Skeletal muscle tissue (tissue), 4 donors: ENCODE data around the gene ATXN1L. TPM values are rescaled to one million over a fixed set of nuclear protein-coding genes. Genes with fewer than 3 reads are reported as not detected.
"Not testable (repeated sequence)": the region's sequence is repeated elsewhere in the genome, so short reads cannot be mapped to it uniquely, and the experiment has no call there.

Source experiments
- H3K27ac ChIP-seq: one replicate; pipeline ENCODE4 v1.7.0; 2013; ENCODE audit warnings: mild to moderate bottlenecking, low read depth, low read length, inconsistent platforms
- H3K27me3 ChIP-seq, 3 donors: one replicate each; pipeline ENCODE4 v1.7.0; 2013; ENCODE audit warnings: low read length in 3 of 3; ENCODE audit not compliant: control insufficient read depth in 3 of 3, insufficient read depth in 3 of 3
- H3K36me3 ChIP-seq, 3 donors: one replicate each; pipeline ENCODE4 v1.7.0; 2013; ENCODE audit warnings: low read length in 3 of 3; ENCODE audit not compliant: control insufficient read depth in 3 of 3, insufficient read depth in 3 of 3
- H3K4me1 ChIP-seq, 3 donors: one replicate each; pipeline ENCODE4 v1.7.0; 2013; ENCODE audit warnings: low read length in 3 of 3, mild to moderate bottlenecking in 3 of 3; ENCODE audit not compliant: control insufficient read depth in 3 of 3, insufficient read depth in 3 of 3
- H3K4me3 ChIP-seq, 3 donors: one replicate each; pipeline ENCODE4 v1.7.0; 2013; ENCODE audit warnings: low read length in 3 of 3
- H3K9ac ChIP-seq, 3 donors: one replicate each; pipeline ENCODE4 v1.7.0; 2013; ENCODE audit warnings: low read length in 3 of 3, mild to moderate bottlenecking in 3 of 3, moderate library complexity in 2 of 3, low read depth in 1 of 3
- H3K9me3 ChIP-seq, 3 donors: one replicate each; pipeline ENCODE4 v1.7.0; 2013; ENCODE audit warnings: low read length in 3 of 3; ENCODE audit not compliant: control insufficient read depth in 3 of 3
- total RNA-seq: library from RNA; depleted of rRNA; stranded (reverse); fragments of >200 nt; gene quantifications from one replicate; pipeline ENCODE4 v1.2.3, GENCODE V29; 2014
- donor health status: Osteomylitis.

The ATXN1L gene
- total RNA-seq, 1 donor from 2014 or later = 12.0 TPM

- H3K27me3 ChIP-seq, H3K27ac ChIP-seq, H3K4me3 ChIP-seq, H3K9ac ChIP-seq, H3K9me3 ChIP-seq, H3K4me1 ChIP-seq: not testable (repeated sequence)
- peaks cover 10 to 24% (median 16%) of the 10 kb centered on the region in 3 donors for H3K36me3 ChIP-seq
Observed at GRCh38 chr16:71867175-71867574, 21.4 kb downstream of the ATXN1L start.

GRCh38 chr16:71867939-71868338, 22.2 kb downstream of the ATXN1L start:
- Histone ChIP-seq H3K27me3 (no peaks in the 10 kb centered on the region), H3K4me1 (no peaks in the 10 kb centered on the region), H3K36me3 (peaks cover 10 to 24% (median 14%) of the 10 kb centered on the region in 3 donors), H3K4me3 (no peak overlapping the region), H3K9ac (no peak overlapping the region), H3K27ac (no peak overlapping the region), H3K9me3 (no peaks in the 10 kb centered on the region)

GRCh38 chr16:71869089-71869488, 23.3 kb downstream of the ATXN1L start:
- H3K9ac ChIP-seq = no peak overlapping the region
- no peaks in the 10 kb centered on the region for H3K4me1 ChIP-seq
- H3K9me3 ChIP-seq = no peaks in the 10 kb centered on the region
- peaks cover 8 to 15% (median 10%) of the 10 kb centered on the region in 3 donors for H3K36me3 ChIP-seq
- H3K27me3 ChIP-seq = no peaks in the 10 kb centered on the region
- H3K4me3 ChIP-seq = no peak overlapping the region
- no peak overlapping the region for H3K27ac ChIP-seq

- Histone ChIP-seq H3K9me3 (no peaks in the 10 kb centered on the region), H3K9ac (no peak overlapping the region), H3K4me1 (no peaks in the 10 kb centered on the region), H3K27ac (no peak overlapping the region), H3K36me3 (peaks cover 5 to 8% (median 8%) of the 10 kb centered on the region in 3 donors), H3K27me3 (no peaks in the 10 kb centered on the region), H3K4me3 (no peak overlapping the region)
Observed at GRCh38 chr16:71870818-71871217, 25.0 kb downstream of the ATXN1L start.

GRCh38 chr16:71873199-71873598, 27.4 kb downstream of the ATXN1L start:
- peaks cover 7 to 9% (median 8%) of the 10 kb centered on the region in 3 donors for H3K36me3 ChIP-seq
- H3K4me1 ChIP-seq = no peaks in the 10 kb centered on the region
- no peak overlapping the region for H3K4me3 ChIP-seq
- no peaks in the 10 kb centered on the region for H3K9me3 ChIP-seq
- H3K27me3 ChIP-seq = no peaks in the 10 kb centered on the region
- no peak overlapping the region for H3K9ac ChIP-seq
- no peak overlapping the region for H3K27ac ChIP-seq

- peaks cover 8 to 25% (median 22%) of the 10 kb centered on the region in 3 donors for H3K36me3 ChIP-seq
- H3K4me3 ChIP-seq = no peak overlapping the region
- H3K4me1 ChIP-seq = peaks cover 9 to 11% (median 10%) of the 10 kb centered on the region in 3 donors
- no peak overlapping the region for H3K9ac ChIP-seq
- H3K9me3 ChIP-seq = no peaks in the 10 kb centered on the region
- no peaks in the 10 kb centered on the region for H3K27me3 ChIP-seq
- no peak overlapping the region for H3K27ac ChIP-seq
Observed at GRCh38 chr16:71878911-71879310, 33.1 kb downstream of the ATXN1L start.

- no peak overlapping the region for H3K9ac ChIP-seq
- H3K4me3 ChIP-seq = no peak overlapping the region
- H3K9me3 ChIP-seq = no peaks in the 10 kb centered on the region
- no peaks in the 10 kb centered on the region for H3K27me3 ChIP-seq
- peaks cover 10 to 14% (median 13%) of the 10 kb centered on the region in 3 donors for H3K4me1 ChIP-seq
- peaks cover 6 to 22% (median 20%) of the 10 kb centered on the region in 3 donors for H3K36me3 ChIP-seq
- no peak overlapping the region for H3K27ac ChIP-seq
Observed at GRCh38 chr16:71880176-71880575, 34.4 kb downstream of the ATXN1L start.

GRCh38 chr16:71882505-71883167, 36.9 kb downstream of the ATXN1L start:
- H3K36me3 ChIP-seq = peaks cover 0 to 17% (median 15%) of the 10 kb centered on the region in 3 donors
- peaks cover 10 to 15% (median 14%) of the 10 kb centered on the region in 3 donors for H3K4me1 ChIP-seq
- no peaks in the 10 kb centered on the region for H3K27me3 ChIP-seq
- no peaks in the 10 kb centered on the region for H3K9me3 ChIP-seq
- H3K27ac ChIP-seq = peak overlapping the region; percentile 89
- H3K4me3 ChIP-seq = peak overlapping the region; percentile 69 to 88 (median 71)
- H3K9ac ChIP-seq = peak overlapping the region; percentile 46 to 93 (median 72)

GRCh38 chr16:71883168-71883848, 37.5 kb downstream of the ATXN1L start:
- Histone ChIP-seq H3K9ac (peak overlapping the region; percentile 92 to 93 (median 92)), H3K4me3 (peak overlapping the region; percentile 88 to 92 (median 88)), H3K4me1 (peaks cover 10 to 15% (median 14%) of the 10 kb centered on the region in 3 donors), H3K27ac (peak overlapping the region; percentile 89), H3K9me3 (no peaks in the 10 kb centered on the region), H3K27me3 (no peaks in the 10 kb centered on the region), H3K36me3 (peaks cover 0 to 17% (median 15%) of the 10 kb centered on the region in 3 donors)
